ENCODE data around the gene MAPRE3. TPM values are rescaled to one million over a fixed set of nuclear protein-coding genes. Genes with fewer than 3 reads are reported as not detected.
A peak's percentile ranks its signal among the peaks of the same experiment; 100 is the strongest.

Gene MAPRE3
- total and polyA plus RNA-seq, 9 of the 15 experiments (the other 6 are each of a cell fraction or from before 2014, with no cell fraction given) = 0.70 to 43.2 (median 12.6) TPM

- H3K9ac ChIP-seq (ENCODE audit: insufficient read depth in 1 of 2, low read depth in 2 of 2, low read length in 2 of 2) = no peak overlapping the region; a peak in 1 of 4 replicates
- no peak overlapping the region for H2AFZ ChIP-seq (ENCODE audit: low read depth, low read length)
- POLR2A ChIA-PET = interaction anchor here (0.6 to 0.7 kb wide), 2 partner anchors 11 to 56 kb away, joined by 4 read pairs; no protein-coding TSS in a partner anchor
- intact Hi-C loops (cut with micrococcal nuclease) (loop anchor here (10.0 kb wide), 1 partner anchor 249 kb away; the partner anchor contains the start of gene SLC35F6), in situ Hi-C loops (cut with MboI) (loop anchor here (5.0 kb wide), 1 partner anchor 51 kb away; no protein-coding TSS in a partner anchor)
- no peaks in the 10 kb centered on the region for H3K9me3 ChIP-seq (replicated peaks; ENCODE audit: control insufficient read depth, insufficient read depth, low read depth, low read length)
- TF ChIP-seq NR2C1 (IDR thresholded peaks at IDR 0.05) = no peak
- no peak for TF ChIP-seq NR2C1 (tag; IDR thresholded peaks at IDR 0.05)
- TF ChIP-seq WHSC1 (IDR thresholded peaks at IDR 0.05; ENCODE audit: low read length) = peak; percentile 89
- WGBS (ENCODE audit: insufficient coverage, low coverage, missing lambda C conversion rate) = 63% methylated on average over 4 of the region's 4 CpGs
- H3K27me3 ChIP-seq (ENCODE audit: control insufficient read depth in 2 of 2, insufficient read depth in 2 of 2, low read length in 2 of 2) = no peaks in the 10 kb centered on the region
- H3K36me3 ChIP-seq (ENCODE audit: control insufficient read depth, insufficient read depth, low read length) = peaks cover 4% of the 10 kb centered on the region; the same call in 2 of the 3 replicates
- no peaks in the 10 kb centered on the region for H4K20me1 ChIP-seq (replicated peaks; ENCODE audit: control insufficient read depth, insufficient read depth, low read length)
- no TSS peak for BruUV-seq (replicated peaks)
- H3K4me3 ChIP-seq = no peak overlapping the region
- DNase-seq (ENCODE audit: extremely low read depth in 1 of 4, low spot score in 3 of 4) (no peak), FAIRE-seq (no peak), ATAC-seq (no peak)
- H3K27ac ChIP-seq (ENCODE audit: extremely low read depth, low read depth, low read length) = 0 out of 3 replicates have a peak overlapping the region, but pooled peaks have one; percentile 16
- peaks cover 54 to 88% of the 10 kb centered on the region in 2 experiments for H3K4me1 ChIP-seq (replicated peaks in 1 of 2; ENCODE audit: control insufficient read depth in 2 of 2, insufficient read depth in 2 of 2, low read length in 2 of 2)
- no peaks in the 10 kb centered on the region for H3K9me1 ChIP-seq (ENCODE audit: control insufficient read depth, insufficient read depth, low read length)
- CTCF ChIA-PET (ENCODE audit: low intra/inter-chr PET ratio) = interaction anchor here (0.5 kb wide), 1 partner anchor 12 kb away, joined by 3 read pairs; no protein-coding TSS in a partner anchor
- peaks cover 73% of the 10 kb centered on the region for H3K79me2 ChIP-seq (ENCODE audit: control insufficient read depth, insufficient read depth, low read length)
- H3K4me2 ChIP-seq (ENCODE audit: insufficient read depth, low read length) = no peak overlapping the region
Observed at GRCh38 chr2:27013738-27014137, 43.3 kb downstream of the MAPRE3 start.

- H3K27me3 ChIP-seq (ENCODE audit: control insufficient read depth in 2 of 2, insufficient read depth in 2 of 2, low read length in 2 of 2) = no peaks in the 10 kb centered on the region
- peak overlapping the region; percentile 43 to 53; a peak in 3 of 4 replicates for H3K9ac ChIP-seq (ENCODE audit: insufficient read depth in 1 of 2, low read depth in 2 of 2, low read length in 2 of 2)
- no peaks in the 10 kb centered on the region for H3K9me1 ChIP-seq (ENCODE audit: control insufficient read depth, insufficient read depth, low read length)
- whole genome bisulfite sequencing (ENCODE audit: insufficient coverage, low coverage, missing lambda C conversion rate) = 88% methylated on average over 8 of the region's 8 CpGs
- intact Hi-C loops (cut with micrococcal nuclease) = loop anchor here (5.0 to 10.0 kb wide), 2 partner anchors 177 to 250 kb away; partner anchors contain the start of gene SLC35F6
- H3K36me3 ChIP-seq (ENCODE audit: control insufficient read depth, insufficient read depth, low read length) = peaks cover 4% of the 10 kb centered on the region; the same call in 2 of the 3 replicates
- no peaks in the 10 kb centered on the region for H3K9me3 ChIP-seq (replicated peaks; ENCODE audit: control insufficient read depth, insufficient read depth, low read depth, low read length)
- H3K4me3 ChIP-seq = no peak overlapping the region
- H3K4me1 ChIP-seq (replicated peaks in 1 of 2; ENCODE audit: control insufficient read depth in 2 of 2, insufficient read depth in 2 of 2, low read length in 2 of 2) = peaks cover 59 to 84% of the 10 kb centered on the region in 2 experiments
- DNase-seq (ENCODE audit: extremely low read depth in 1 of 4, low spot score in 3 of 4) = no peak
- peaks cover 61% of the 10 kb centered on the region for H3K79me2 ChIP-seq (ENCODE audit: control insufficient read depth, insufficient read depth, low read length)
- H2AFZ ChIP-seq (ENCODE audit: low read depth, low read length) = no peak overlapping the region
- TF ChIP-seq ZBTB17 (CRISPR knock-in tag; IDR thresholded peaks at IDR 0.05) = 0 out of 2 replicates have a peak, but pooled peaks have one; percentile 26
- TF ChIP-seq ZNF165 (CRISPR knock-in tag; IDR thresholded peaks at IDR 0.05; ENCODE audit: borderline replicate concordance) = no peak
- no peak for TF ChIP-seq NR2C1 (IDR thresholded peaks at IDR 0.05)
- peak; percentile 9; the same call in 1 of the 2 replicates for TF ChIP-seq NR2C1 (tag; IDR thresholded peaks at IDR 0.05)
- no peak for TF ChIP-seq PRMT5 (CRISPR knock-in tag; IDR thresholded peaks at IDR 0.05)
- TF ChIP-seq FOXA3 (CRISPR knock-in tag; conservative IDR thresholded peaks at IDR 0.05 in 1 of 2, IDR thresholded peaks at IDR 0.05 in 1 of 2) = peak in 1 of 2 experiments; percentile 77; a peak in 1 of 4 replicates
- TF ChIP-seq CEBPG (CRISPR knock-in tag; IDR thresholded peaks at IDR 0.05) = peak; percentile 34; the same call in 1 of the 2 replicates
- no peak for TF ChIP-seq CEBPG (tag; conservative IDR thresholded peaks at IDR 0.05 in 1 of 2, IDR thresholded peaks at IDR 0.05 in 1 of 2)
- POLR2A ChIA-PET = interaction anchor here (0.7 to 1.5 kb wide), 5 partner anchors 8 to 64 kb away, joined by 3 to 6 read pairs (median 3); no protein-coding TSS in a partner anchor
- CTCF ChIA-PET (ENCODE audit: low intra/inter-chr PET ratio) = interaction anchor here (0.8 to 6.8 kb wide), 2 partner anchors 53 to 71 kb away, joined by 3 to 65 read pairs; no protein-coding TSS in a partner anchor
- no peak for FAIRE-seq
- BruUV-seq (replicated peaks) = no TSS peak
- no peak for ATAC-seq
- in situ Hi-C loops (cut with MboI) = loop anchor here (5.0 kb wide), 1 partner anchor 53 kb away; no protein-coding TSS in a partner anchor
- peak overlapping the region; percentile 91 for H3K27ac ChIP-seq (ENCODE audit: extremely low read depth, low read depth, low read length)
- peak overlapping the region; percentile 22; the same call in 1 of the 2 replicates for H3K4me2 ChIP-seq (ENCODE audit: insufficient read depth, low read length)
- H4K20me1 ChIP-seq (replicated peaks; ENCODE audit: control insufficient read depth, insufficient read depth, low read length) = no peaks in the 10 kb centered on the region
Observed at GRCh38 chr2:27014771-27015433, 44.5 kb downstream of the MAPRE3 start.

All from K562 (cell line).